Gastroesophageal sphincter (tissue), 4 donors: ENCODE data around the gene CELF2. TPM values are rescaled to one million over a fixed set of nuclear protein-coding genes. Genes with fewer than 3 reads are reported as not detected.

Source experiments
- ATAC-seq: fragments of 150-250 bp; one replicate; pipeline ENCODE4 v1.9.1; 2016; ENCODE audit warnings: mild to moderate bottlenecking, moderate library complexity
- H3K27ac ChIP-seq, 4 donors: fragments of 200-600 bp; sonication (generic) in 3 of 4; 1 replicate in 3 of 4; 2 replicates in 1 of 4; pipeline ENCODE4 v1.5.1; 2016 to 2019
- H3K27me3 ChIP-seq: fragments of 200-600 bp; sonication (generic); one replicate; pipeline ENCODE4 v1.5.1; 2019
- H3K36me3 ChIP-seq, 2 donors: fragments of 200-600 bp; sonication (generic); one replicate each; pipeline ENCODE4 v1.5.1; 2019; ENCODE audit warnings: control low read depth in 1 of 2
- H3K4me1 ChIP-seq, 3 donors: fragments of 200-600 bp; sonication (generic); 1 replicate in 2 of 3; 2 replicates in 1 of 3; pipeline ENCODE4 v1.5.1; 2016 to 2019; ENCODE audit warnings: control low read depth in 2 of 3
- H3K4me3 ChIP-seq, 2 donors: fragments of 200-600 bp; sonication (generic); one replicate each; pipeline ENCODE4 v1.5.1; 2019; ENCODE audit warnings: mild to moderate bottlenecking in 1 of 2, moderate library complexity in 1 of 2
- H3K9me3 ChIP-seq, 3 donors: fragments of 200-600 bp; sonication (generic); one replicate each; pipeline ENCODE4 v1.5.1; 2017 to 2019; ENCODE audit warnings: control low read depth in 2 of 3
- EP300 ChIP-seq: sonication (generic); formaldehyde crosslinking; IDR thresholded peaks from one replicate; pipeline ENCODE4 v1.6.1; 2017; ENCODE audit warnings: antibody characterized with exemption, mild to moderate bottlenecking
- POLR2A ChIP-seq, 2 donors: fragments of 450-650 bp; IDR thresholded peaks; one replicate each; pipeline ENCODE4 v1.6.1; 2017; ENCODE audit warnings: antibody characterized with exemption in 2 of 2, mild to moderate bottlenecking in 2 of 2, moderate library complexity in 1 of 2
- POLR2AphosphoS5 ChIP-seq: sonication (generic); formaldehyde crosslinking; IDR thresholded peaks from one replicate; pipeline ENCODE4 v1.6.1; 2017; ENCODE audit warnings: antibody characterized with exemption
- WGBS, 2 donors: methylation state at CpG; one replicate each; pipeline ENCODE4 v1.1.5; 2018; ENCODE audit warnings: low coverage in 1 of 2; 5-methylcytosine and 5-hydroxymethylcytosine counted together
- total RNA-seq, 4 donors: library from RNA; depleted of rRNA; stranded (reverse); fragments of >200 nt; gene quantifications; one replicate each; pipeline ENCODE4 v1.1.0, GENCODE V29; 2016
- TF ChIP-seq, protein P1 (sequence below), 4 experiments: fragments of 200-600 bp in 2 of 4; fragments of 450-650 bp in 2 of 4; sonication (generic) in 1 of 4; IDR thresholded peaks; one replicate each; pipeline ENCODE4 v1.5.1; 2017 to 2019; ENCODE audit warnings: antibody characterized with exemption in 4 of 4, mild to moderate bottlenecking in 2 of 4, moderate library complexity in 2 of 4

The CELF2 gene
- total RNA-seq, 4 donors from 2014 or later, result 82.4 to 122 (median 110) TPM

DNA sequence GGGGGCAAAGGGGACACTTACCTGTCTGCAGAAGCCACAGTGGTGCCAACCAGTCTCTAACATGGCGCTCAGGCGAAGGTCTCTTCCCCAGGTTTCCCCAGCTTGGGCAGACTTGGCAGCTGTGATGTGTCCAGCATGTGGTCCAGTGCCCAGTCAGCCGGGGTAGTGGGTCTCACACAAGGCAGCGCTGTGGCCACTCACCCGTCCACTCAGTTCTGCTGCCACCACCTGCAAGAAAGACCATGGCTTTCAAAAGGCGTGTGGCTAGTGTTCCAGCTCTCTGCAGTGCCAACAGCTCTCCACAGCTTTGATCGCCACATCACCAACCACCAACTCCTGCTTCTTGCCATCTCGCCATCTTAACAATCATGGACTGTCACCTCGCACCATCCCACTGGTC lies 334.1 kb downstream of the CELF2 start:
- H3K36me3 ChIP-seq, result no peaks in the 10 kb centered on the region
- WGBS, 2 donors, result 20 to 87% methylated on average over 1 to 5 of the region's 9 CpGs
- no peak overlapping the region for H3K27ac ChIP-seq
- no peaks in the 10 kb centered on the region for H3K27me3 ChIP-seq
- H3K4me1 ChIP-seq, result no peaks in the 10 kb centered on the region
- H3K9me3 ChIP-seq, result no peaks in the 10 kb centered on the region
- no peak overlapping the region for H3K4me3 ChIP-seq
- no peak for TF ChIP-seq EP300
- no peak for ATAC-seq

DNA sequence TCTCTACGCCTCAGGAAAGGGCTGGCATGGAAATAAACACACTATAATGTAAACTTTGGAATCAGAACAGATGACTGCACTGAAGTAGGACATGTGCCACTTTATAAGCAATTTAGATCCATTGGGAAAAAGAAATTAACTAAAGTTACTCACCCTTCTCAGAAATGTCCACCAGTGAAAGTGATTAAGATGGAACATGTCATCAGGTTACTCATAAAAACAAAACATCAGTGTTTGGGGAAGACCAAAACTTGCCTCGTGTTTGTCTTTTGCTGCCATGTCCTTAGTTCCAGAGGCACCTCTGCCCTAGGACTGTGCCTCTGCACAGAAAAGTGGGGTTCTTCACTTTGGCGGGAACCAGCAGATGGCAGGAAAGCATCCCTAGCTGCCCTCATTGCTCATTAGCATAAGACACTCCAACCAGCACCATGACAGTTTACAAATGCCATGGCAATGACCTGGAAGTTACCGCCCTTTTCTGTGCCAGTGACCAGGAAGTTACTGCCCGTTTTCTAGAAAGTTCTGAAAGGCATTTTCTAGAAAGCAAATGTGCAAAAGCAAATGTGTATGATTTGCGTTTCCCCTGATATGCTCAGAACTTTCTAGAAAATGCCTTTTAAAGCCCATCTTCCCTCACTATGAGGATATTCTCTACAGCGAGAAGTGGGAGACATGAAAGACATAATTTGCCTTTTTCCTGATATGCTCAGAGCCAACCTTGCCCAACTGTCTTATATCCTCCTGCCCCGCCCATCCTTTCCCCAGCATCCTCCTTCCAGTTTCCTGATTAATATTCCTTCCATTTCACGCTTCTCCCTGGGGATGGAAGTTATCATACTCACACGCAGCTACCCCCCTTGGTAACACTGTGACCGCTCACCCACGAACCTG lies 335.6 kb downstream of the CELF2 start:
- Histone ChIP-seq H3K9me3 (no peaks in the 10 kb centered on the region), H3K27ac (no peak overlapping the region), H3K27me3 (no peaks in the 10 kb centered on the region), H3K4me1 (no peaks in the 10 kb centered on the region), H3K4me3 (no peak overlapping the region), H3K36me3 (no peaks in the 10 kb centered on the region)
- WGBS, 2 donors, result 78 to 85% methylated on average over 8 to 10 of the region's 12 CpGs
- TF ChIP-seq, protein P1, sequence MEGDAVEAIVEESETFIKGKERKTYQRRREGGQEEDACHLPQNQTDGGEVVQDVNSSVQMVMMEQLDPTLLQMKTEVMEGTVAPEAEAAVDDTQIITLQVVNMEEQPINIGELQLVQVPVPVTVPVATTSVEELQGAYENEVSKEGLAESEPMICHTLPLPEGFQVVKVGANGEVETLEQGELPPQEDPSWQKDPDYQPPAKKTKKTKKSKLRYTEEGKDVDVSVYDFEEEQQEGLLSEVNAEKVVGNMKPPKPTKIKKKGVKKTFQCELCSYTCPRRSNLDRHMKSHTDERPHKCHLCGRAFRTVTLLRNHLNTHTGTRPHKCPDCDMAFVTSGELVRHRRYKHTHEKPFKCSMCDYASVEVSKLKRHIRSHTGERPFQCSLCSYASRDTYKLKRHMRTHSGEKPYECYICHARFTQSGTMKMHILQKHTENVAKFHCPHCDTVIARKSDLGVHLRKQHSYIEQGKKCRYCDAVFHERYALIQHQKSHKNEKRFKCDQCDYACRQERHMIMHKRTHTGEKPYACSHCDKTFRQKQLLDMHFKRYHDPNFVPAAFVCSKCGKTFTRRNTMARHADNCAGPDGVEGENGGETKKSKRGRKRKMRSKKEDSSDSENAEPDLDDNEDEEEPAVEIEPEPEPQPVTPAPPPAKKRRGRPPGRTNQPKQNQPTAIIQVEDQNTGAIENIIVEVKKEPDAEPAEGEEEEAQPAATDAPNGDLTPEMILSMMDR (IDR thresholded peaks at IDR 0.05), result no peak
- TF ChIP-seq EP300 (no peak), POLR2A (IDR thresholded peaks at IDR 0.05) (no peak), POLR2AphosphoS5 (no peak)
- ATAC-seq, result no peak

DNA sequence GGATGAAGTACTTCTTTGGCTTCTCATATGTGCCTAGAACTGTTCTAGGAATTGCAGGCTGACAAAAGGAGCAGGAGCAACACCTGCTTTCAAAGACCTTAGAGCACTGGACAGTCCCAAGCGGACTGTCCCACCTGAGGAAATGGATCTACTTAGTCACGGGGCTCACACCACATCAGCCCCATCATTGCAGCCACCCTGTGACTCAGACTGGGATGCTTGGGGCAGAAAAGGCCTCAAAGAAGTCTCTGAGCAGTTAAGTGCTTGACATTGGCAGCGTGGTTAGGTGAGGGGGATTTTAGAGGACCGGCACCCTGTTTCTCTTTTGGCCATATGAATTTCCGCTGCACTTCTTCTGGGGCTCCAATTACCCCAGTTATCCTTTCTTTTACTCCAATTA lies 337.2 kb downstream of the CELF2 start:
- H3K27ac ChIP-seq, result no peak overlapping the region
- no peak for ATAC-seq
- H3K36me3 ChIP-seq, result no peaks in the 10 kb centered on the region
- H3K4me1 ChIP-seq, result no peaks in the 10 kb centered on the region
- no peaks in the 10 kb centered on the region for H3K27me3 ChIP-seq
- no peak overlapping the region for H3K4me3 ChIP-seq
- TF ChIP-seq EP300 (no peak), POLR2AphosphoS5 (no peak), POLR2A (IDR thresholded peaks at IDR 0.05) (no peak)
- TF ChIP-seq, protein P1 (IDR thresholded peaks at IDR 0.05), result no peak
- no peaks in the 10 kb centered on the region for H3K9me3 ChIP-seq
- 95% methylated on average over 4 of the region's 5 CpGs; no CpG with 5 or more reads in 1 of the 2 donors for whole genome bisulfite sequencing, 2 donors

DNA sequence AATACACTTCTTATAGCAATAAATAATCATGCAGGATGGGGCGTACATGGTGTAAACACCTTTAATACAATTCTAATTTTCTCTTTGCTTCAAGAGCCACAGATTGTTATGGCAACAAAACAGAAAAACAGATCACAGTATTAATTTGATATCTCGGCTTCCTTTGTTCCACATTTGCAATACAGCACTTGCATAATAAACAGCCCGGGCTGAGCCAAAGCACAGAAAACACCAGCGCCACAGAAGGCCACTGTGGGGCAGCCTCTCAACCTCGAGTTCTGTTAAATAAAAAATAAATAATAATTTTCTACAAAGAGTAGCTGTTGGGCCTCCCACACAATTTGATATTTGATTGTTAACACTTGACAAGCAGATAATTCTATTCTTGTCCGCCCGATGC lies 337.9 kb downstream of the CELF2 start:
- no peaks in the 10 kb centered on the region for H3K4me1 ChIP-seq
- 60 to 68% methylated on average over 6 to 7 of the region's 7 CpGs for WGBS, 2 donors
- H3K4me3 ChIP-seq, result no peak overlapping the region
- no peaks in the 10 kb centered on the region for H3K27me3 ChIP-seq
- H3K27ac ChIP-seq, result no peak overlapping the region
- TF ChIP-seq, protein P1 (IDR thresholded peaks at IDR 0.05), result no peak
- TF ChIP-seq POLR2AphosphoS5, result no peak
- no peak for TF ChIP-seq POLR2A (IDR thresholded peaks at IDR 0.05)
- TF ChIP-seq EP300, result no peak
- H3K9me3 ChIP-seq, result no peaks in the 10 kb centered on the region
- no peak for ATAC-seq
- no peaks in the 10 kb centered on the region for H3K36me3 ChIP-seq

DNA sequence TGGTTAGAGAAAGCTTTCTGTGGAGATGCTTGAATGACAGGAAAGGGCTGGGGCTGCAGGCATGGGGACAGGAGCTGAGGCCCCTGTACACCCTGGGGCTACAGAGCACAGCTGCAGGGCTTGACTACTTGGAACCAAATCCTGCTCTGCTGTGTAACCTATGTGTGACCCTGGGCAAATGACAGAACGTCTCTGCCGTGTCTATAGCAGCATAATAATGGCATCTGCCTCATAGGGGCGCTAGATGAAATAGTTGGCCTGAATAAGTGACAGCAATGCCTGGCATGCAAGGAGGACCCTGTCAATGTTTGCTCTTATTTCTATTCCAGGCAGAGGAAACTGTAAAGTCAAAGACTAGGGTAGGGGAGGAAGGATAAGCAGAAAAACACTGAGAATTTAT lies 339.8 kb downstream of the CELF2 start:
- 55 to 63% methylated on average over 2 to 3 of the region's 3 CpGs for WGBS, 2 donors
- Histone ChIP-seq H3K36me3 (no peaks in the 10 kb centered on the region), H3K27ac (no peak overlapping the region), H3K4me3 (no peak overlapping the region), H3K4me1 (no peaks in the 10 kb centered on the region), H3K9me3 (no peaks in the 10 kb centered on the region), H3K27me3 (no peaks in the 10 kb centered on the region)
- no peak for ATAC-seq
- TF ChIP-seq, protein P1 (IDR thresholded peaks at IDR 0.05), result no peak
- TF ChIP-seq POLR2A (IDR thresholded peaks at IDR 0.05), result no peak
- no peak for TF ChIP-seq EP300
- no peak for TF ChIP-seq POLR2AphosphoS5
